HG02870 (cell line): ENCODE results near the gene PUS1.
"Not testable (repeated sequence)": the region's sequence is repeated elsewhere in the genome, so short reads cannot be mapped to it uniquely, and the experiment has no call there.

Source experiments
- ATAC-seq: cut with Tn5 transposase; IDR thresholded peaks from one replicate; pipeline ENCODE4 v1.9.1; 2021; ENCODE audit warnings: mild to moderate bottlenecking, moderate library complexity; ENCODE audit not compliant: unreplicated experiment

The PUS1 gene

DNA sequence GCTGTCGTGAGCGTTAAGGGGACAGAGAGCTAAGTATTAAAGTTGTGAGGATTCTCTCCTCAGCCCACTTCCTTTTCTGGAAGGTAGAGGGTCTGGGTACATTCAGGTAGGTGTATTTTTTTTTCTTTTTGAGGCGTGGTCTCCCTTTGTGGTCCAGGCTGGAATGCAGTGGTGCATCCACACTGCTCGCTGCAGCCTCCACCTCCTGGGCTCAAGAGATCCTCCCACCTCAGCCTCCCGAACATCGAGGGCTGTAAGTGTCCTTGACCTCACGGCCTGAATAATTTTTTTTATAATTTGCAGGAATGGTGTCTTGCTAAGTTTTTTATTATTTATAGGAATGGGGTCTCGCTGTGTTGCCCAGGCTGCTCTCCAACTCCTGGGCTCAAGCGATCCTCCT is 1.4 kb downstream of the PUS1 start:
- no peak for ATAC-seq

- ATAC-seq, result no peak
Measured at GRCh38 chr12:131933387-131933786, 4.3 kb downstream of the PUS1 start.

DNA sequence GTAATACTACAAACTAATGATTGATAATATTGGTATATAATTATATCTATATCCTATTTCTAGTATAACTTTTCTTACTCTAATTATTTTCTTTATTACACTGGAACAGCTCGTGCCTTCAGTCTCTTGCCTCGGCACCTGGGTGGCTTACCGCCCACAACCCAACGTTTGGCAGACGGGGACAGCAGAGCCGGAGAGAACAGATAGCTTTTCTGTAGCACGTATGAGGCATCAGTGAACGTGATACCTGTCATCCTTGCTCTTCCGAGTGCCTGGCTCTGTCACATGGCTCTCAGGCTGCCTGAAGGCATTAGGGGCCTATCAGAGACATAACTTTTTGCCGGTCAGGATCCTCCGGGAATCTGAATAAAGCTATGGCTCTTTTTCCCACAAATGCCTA is 5.5 kb downstream of the PUS1 start:
- no peak for ATAC-seq

DNA sequence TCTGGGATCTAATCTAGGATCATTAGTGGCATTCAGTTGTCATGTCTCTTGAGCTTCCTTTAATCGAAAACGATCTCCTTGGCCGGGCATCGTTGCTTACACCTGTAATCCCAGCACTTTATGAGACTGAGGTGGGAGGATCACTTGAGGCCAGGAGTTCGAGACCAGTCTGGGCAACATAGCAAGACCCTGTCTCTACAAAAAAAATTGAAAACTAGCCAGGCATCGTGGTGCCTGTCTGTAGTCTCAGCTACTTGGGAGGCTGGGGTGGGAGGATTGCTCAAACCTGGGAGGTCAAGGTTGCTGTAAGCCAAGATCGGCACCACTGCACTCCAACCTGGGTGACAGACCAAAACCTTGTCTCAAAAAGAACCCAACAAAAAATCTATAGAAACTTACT is 9.0 kb downstream of the PUS1 start:
- no peak for ATAC-seq

GRCh38 chr12:131939007-131939406 is 9.9 kb downstream of the PUS1 start:
- ATAC-seq, result no peak

- ATAC-seq, result no peak
Measured at GRCh38 chr12:131940141-131940547, 11.1 kb downstream of the PUS1 start.

DNA sequence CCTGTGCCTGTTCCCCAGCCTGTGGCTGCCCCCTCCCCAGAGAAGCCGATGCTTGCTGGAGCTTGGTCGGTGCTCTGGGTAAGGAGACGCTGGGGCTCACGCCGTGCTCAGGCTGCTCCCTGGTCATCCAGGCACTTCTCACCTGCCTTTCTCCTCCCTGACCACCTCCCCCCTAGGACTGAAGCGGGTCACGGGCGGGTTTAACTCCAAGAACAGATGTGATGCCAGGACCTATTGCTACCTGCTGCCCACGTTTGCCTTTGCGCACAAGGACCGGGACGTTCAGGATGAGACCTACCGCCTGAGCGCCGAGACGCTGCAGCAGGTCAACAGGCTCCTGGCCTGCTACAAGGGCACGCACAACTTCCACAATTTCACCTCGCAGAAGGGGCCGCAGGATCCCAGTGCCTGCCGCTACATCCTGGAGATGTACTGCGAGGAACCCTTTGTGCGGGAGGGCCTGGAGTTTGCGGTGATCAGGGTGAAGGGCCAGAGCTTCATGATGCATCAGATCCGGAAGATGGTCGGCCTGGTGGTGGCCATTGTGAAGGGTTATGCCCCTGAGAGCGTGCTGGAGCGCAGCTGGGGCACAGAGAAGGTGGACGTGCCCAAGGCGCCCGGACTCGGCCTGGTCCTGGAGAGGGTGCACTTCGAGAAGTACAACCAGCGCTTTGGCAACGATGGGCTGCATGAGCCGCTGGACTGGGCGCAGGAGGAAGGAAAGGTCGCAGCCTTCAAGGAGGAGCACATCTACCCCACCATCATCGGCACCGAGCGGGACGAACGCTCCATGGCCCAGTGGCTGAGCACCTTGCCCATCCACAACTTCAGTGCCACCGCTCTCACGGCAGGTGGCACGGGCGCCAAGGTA is 12.3 kb downstream of the PUS1 start:
- ATAC-seq, result no peak

DNA sequence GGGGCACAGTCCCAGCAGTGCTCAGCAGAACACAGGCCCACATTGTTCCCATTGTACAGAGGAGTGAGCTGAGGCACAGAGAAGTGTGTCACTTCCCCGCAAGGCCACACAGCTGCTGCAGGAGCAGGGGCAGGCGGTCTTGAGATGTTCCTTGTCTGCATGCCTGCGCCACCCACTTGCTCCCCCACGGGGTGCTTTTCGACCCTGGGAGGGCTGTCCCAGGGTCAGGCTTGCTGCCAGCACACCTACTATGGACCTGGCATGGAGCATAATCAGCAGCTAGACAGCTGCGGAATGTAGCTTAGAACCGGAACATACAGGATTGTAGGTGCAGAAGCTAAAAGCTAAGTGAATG is 12.9 kb downstream of the PUS1 start:
- no peak for ATAC-seq

GRCh38 chr12:131942671-131943070 is 13.6 kb downstream of the PUS1 start:
- no peak for ATAC-seq

- ATAC-seq, result no peak
Measured at GRCh38 chr12:131943389-131943788, 14.3 kb downstream of the PUS1 start.

DNA sequence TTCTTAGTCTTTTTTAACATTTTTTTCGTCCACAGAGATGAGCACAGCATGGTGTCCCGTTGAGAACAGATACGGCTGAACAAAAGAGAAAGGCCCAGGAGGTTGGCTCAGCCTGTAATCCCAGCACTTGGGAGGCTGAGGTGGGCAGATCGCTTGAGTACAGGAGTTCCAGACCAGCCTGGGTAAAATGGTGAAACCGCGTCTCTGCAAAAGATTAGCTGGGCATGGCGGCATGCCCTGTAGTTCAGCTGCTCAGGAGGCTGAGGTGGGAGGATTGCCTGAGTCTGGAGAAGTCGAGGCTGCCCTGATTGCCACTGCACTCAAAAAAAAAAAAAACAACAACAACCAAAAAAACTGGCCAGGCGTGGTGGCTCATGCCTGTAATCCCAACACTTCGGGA is 14.8 kb downstream of the PUS1 start:
- no peak for ATAC-seq

DNA sequence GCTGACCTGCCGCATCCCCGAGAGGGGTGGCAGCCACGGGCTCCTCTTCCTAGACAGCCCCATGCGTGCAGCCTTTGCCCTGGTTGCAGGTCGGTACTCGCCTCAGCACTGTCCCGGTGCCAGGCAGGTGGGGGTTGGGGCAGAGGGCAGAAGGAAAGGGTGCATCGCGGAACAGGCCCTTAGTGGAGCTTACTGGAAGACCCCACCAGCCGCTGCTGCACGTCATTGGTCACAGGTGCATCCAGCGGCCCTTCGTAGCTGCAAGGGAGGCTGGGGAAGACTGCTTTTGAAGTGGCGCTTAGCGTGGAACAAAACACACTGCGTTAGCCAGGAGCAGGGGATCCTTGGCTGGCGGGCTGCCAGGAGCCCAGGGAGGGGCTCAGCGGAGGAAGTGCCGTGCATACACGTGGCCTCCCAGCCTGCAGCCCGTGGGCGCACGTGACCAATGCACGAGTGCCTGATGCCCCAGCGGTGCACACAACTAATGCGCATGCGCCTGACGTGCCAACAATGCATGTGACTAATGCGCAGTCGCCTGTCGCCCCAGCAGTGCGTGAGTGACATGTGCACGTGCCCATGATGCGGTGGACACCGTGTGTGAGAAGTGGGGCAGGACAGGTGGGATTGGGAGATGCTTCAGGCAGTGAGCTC is 15.7 kb downstream of the PUS1 start:
- no peak for ATAC-seq

- no peak for ATAC-seq
Measured at GRCh38 chr12:131946757-131947156, 17.7 kb downstream of the PUS1 start.

DNA sequence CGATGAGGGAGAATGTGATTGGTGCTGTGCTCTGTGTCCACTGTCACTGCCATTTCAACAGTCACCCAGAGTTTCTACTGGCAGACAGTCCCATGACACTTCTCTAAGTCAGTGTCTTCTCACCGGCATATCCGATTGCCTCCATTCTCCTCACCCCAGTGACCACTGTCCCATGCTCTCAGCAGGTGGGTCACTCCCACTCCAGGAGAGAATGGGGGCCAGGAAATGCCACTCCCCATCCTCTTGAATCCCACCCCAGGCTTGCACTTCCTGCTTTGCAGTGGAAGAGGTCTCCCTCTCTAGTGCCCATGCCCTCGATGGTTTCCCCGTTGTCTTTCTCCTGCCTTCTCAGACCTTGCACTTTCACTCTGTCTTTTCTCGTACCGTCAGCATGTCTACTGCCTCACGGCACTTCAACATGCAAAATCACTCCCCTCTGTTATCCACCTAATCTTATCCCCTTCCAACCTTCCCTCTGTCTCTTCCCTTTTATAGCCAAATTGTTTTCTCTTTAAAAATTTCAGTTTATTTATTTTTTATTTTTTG is 18.5 kb downstream of the PUS1 start:
- ATAC-seq, result no peak

DNA sequence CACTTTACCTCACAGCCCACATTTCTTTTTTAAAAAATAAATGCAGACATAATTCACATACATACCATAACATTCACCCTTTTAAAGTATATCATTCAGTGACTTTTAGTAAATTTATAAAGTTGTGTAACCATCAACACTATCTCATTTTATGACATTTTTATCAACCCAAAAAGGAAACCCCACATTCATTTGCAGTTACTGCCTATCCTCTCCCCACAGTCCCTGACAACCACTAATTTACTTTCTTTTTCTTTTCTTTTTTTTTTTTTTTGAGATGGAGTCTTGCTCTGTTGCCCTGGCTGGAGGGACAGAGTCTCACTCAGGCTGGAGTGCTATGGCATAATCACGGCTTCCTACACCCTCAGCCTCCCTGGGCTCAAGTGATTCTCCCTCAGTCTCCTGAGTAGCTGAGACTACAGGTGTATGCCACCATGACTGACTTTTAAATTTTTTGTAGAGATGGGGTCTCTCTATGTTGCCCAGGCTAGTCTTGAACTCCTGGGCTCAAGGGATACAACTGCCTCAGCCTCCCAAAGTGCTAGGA is 19.2 kb downstream of the PUS1 start:
- ATAC-seq, result no peak

DNA sequence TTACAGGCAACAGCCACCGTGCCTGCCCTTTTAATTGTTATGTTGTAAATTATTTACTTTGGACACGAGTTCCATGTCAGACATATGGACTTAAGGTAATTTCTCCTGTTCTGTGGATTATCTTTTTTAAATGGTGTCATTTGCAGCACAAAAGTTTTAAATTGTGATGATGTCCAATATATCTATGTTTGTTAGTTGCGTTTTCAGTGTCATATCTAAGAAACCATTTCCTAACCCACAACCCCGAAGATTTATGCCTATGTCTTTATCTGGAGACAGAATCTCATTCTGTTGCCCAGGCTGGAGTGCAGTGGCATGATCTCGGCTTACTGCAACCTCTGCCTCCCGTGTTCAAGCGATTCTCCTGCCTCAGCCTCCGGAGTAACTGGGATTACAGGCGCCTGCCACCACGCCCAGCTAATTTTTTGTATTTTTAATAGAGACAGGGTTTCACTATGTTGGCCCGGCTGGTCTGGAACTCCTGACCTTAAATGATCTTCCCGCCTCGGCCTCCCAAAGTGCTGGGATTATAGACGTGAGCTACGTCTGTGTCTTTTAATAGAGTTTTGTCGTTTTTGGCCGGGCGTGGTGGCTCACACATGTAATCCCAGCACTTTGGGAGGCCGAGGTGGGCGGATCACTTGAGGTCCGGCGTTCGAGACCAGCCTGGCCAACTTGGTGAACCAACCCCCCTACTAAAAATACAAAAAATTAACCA is 19.8 kb downstream of the PUS1 start:
- not testable (repeated sequence) for ATAC-seq

DNA sequence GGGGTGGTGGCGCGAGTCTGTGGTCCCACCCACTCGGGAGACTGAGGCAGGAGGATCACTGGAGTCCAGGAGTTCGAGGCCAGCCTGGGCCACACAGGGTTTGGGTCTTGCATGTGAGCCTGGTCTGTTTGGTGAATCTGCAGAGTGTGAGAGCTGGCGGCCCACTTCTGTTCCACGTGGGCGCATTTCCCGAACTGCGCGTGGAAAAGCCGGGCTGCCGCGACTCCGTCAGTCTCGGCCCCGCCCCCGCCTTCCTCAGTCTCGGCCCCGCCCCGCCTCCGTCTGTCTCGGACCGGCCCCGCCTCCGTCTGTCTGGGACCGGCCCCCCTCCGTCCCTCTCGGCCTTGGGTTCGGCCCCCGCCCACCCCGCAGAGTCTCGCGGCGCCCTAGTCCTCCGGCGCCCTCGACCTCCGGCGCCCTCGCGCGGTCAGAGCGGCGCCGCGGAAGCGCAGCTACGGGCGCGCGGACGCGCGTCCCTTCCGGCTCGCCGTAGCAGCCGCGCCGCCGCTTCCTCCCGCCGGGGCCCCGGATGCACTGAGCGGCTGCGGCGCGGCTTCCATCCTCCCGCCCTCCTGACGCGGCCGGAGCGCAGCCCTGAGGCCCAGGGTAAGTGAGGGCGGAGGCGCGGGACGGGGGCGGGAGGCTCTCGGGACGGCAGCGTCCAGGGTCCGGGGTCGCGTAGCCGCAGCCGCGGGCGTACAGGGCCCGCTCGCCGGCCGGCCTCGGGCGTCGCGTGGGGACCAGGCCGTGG is 20.5 kb downstream of the PUS1 start, which contains the start of gene EP400:
TSS of gene EP400 (plus strand) at position 512 of the 751 bp plus-strand sequence. CDS start 10,678 bp downstream, outside the sequence.
- peak; percentile 84 for ATAC-seq

DNA sequence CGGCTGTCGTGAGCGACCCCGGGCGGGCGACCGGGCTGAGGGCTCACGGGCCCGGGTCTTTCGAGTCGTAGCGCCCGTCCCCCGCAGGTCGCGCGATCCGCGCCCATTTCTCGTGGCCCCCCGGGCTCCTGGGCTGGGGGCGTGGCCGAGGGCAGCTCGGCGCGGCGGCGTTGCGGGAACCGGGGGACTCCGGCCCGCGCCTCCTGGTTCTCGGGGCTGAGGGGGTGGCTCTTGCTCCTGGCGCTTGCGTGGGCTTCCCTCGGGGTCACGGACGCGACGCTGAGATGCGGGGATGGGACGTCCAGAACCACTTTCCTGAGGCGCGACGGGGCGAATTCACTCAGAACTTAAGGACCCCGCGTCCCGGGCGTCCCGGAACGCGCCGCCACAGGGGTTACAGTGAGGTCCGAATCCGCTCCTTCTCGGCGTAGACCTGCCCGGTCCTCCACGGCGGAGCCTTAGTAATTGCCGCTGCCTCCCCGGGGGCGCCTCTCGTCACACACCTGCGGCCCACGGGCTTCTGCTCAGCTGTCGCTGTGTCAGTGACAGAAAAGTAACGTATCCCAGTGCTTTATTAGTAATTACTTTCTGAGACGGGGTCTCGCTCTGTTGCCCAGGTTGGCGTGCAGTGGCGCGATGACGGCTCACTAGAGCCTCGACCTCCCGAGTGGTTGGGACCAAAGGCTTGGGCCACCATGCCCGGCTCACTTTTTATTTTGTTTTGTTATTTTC is 21.3 kb downstream of the PUS1 start:
- peak; percentile 23 for ATAC-seq

DNA sequence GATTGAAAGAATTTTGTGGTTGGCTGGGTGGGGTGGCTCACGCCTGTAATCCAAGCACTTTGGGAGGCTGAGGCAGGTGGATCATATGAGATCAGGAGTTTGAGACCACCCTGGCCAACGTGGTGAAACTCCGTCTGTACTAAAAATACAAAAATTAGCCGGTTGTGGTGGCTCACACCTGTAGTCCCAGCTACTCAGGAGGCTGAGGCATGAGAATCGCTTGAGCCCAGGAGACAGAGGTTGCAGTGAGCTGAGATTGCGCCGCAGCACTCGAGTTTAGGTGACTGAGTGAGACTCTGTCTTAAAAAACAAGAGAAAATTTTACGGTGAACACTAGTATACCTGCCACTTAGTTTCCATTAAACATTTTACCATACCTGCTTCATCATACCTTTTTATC is 24.7 kb downstream of the PUS1 start:
- ATAC-seq, result not testable (repeated sequence)

DNA sequence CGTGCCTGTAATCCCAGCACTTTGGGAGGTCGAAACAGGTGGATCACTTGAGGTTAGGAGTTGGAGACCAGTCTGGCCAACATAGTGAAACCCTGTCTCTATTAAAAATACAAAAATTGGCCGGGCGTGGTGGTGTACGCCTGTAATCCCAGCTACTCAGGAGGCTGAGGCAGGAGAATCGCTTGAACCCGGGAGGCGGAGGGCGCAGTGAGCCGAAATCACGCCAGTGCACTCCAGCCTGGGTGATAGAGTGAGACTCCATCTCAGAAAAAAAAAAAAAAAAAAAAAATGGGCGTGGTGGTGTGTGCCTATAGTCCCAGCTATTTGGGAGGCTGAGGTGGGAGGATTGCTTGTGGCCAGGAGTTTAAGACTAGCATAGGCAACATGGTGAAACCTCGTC is 25.4 kb downstream of the PUS1 start:
- not testable (repeated sequence) for ATAC-seq
